Neural progenitor cell (in vitro differentiated cells): ENCODE results near the gene CEP170.
"Not testable (repeated sequence)": the region's sequence is repeated elsewhere in the genome, so short reads cannot be mapped to it uniquely, and the experiment has no call there.

ENCODE experiments used
- EZH2 ChIP-seq: fragments of 200-600 bp; sonication (generic); IDR thresholded peaks from 2 replicates; pipeline ENCODE4 v1.6.1; 2017; ENCODE audit warnings: antibody characterized with exemption, mild to moderate bottlenecking, moderate library complexity
- EZH2phosphoT487 ChIP-seq: fragments of 200-600 bp; sonication (generic); IDR thresholded peaks from 2 replicates; pipeline ENCODE4 v1.6.1; 2017; ENCODE audit warnings: antibody characterized with exemption
- TF ChIP-seq, protein P1 (sequence below): fragments of 200-600 bp; sonication (generic); IDR thresholded peaks from 2 replicates; pipeline ENCODE4 v1.5.1; 2017; ENCODE audit warnings: antibody characterized with exemption, mild to moderate bottlenecking

DNA sequence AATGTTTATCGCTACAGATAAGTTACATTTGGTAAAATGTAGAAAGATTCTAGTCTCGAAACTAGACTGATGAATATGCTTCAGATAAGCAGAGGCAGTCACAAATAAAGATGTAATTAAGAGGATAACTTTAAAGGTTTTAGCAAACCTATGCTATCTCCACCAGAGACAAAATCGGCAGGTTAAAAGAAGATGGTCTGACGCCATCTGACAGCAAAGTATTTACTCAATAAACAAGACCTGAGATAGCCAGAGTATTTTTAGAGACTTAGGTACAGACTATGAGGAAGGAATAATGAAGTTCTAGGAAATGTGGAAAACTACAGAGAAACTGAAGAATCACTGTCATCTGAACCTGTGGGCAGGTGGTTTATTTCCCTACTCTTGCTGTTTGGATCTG is 106.0 kb downstream of the CEP170 start:
- TF ChIP-seq, protein P1, sequence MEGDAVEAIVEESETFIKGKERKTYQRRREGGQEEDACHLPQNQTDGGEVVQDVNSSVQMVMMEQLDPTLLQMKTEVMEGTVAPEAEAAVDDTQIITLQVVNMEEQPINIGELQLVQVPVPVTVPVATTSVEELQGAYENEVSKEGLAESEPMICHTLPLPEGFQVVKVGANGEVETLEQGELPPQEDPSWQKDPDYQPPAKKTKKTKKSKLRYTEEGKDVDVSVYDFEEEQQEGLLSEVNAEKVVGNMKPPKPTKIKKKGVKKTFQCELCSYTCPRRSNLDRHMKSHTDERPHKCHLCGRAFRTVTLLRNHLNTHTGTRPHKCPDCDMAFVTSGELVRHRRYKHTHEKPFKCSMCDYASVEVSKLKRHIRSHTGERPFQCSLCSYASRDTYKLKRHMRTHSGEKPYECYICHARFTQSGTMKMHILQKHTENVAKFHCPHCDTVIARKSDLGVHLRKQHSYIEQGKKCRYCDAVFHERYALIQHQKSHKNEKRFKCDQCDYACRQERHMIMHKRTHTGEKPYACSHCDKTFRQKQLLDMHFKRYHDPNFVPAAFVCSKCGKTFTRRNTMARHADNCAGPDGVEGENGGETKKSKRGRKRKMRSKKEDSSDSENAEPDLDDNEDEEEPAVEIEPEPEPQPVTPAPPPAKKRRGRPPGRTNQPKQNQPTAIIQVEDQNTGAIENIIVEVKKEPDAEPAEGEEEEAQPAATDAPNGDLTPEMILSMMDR = not testable (repeated sequence)
- TF ChIP-seq EZH2phosphoT487, EZH2: not testable (repeated sequence)
